ENCODE measurements around the gene INTS1. TPM values are rescaled to one million over a fixed set of nuclear protein-coding genes. Genes with fewer than 3 reads are reported as not detected.

The INTS1 gene
- total and polyA plus RNA-seq, 2 experiments from 2014 or later: 35.1 to 111 TPM

GRCh38 chr7:1457949-1458682, 46.1 kb downstream of the INTS1 start:
- Histone ChIP-seq H3K9me2 (ENCODE audit: insufficient read depth) (no peaks in the 10 kb centered on the region), H3K4me3 (peak overlapping the region; percentile 79), H3K36me3 (ENCODE audit: insufficient read depth) (no peaks in the 10 kb centered on the region), H4K20me1 (replicated peaks; ENCODE audit: insufficient read depth) (no peaks in the 10 kb centered on the region; the same call in 1 of the 2 replicates), H3K4me1 (ENCODE audit: insufficient read depth) (peaks cover 6% of the 10 kb centered on the region; the same call in 1 of the 2 replicates), H3K79me2 (replicated peaks; ENCODE audit: insufficient read depth) (no peaks in the 10 kb centered on the region), H3F3A (replicated peaks; ENCODE audit: low read depth) (no peaks in the 10 kb centered on the region; the same call in 1 of the 2 replicates), H3K27me3 (ENCODE audit: insufficient read depth) (no peaks in the 10 kb centered on the region), H3K27ac (ENCODE audit: low read depth) (no peak overlapping the region), H2AFZ (no peak overlapping the region), H3K4me2 (peak overlapping the region; percentile 89)
- Mint-ChIP-seq H3K9me3 (no peaks in the 10 kb centered on the region), H3K4me1 (peaks cover 20% of the 10 kb centered on the region), H3K36me3 (ENCODE audit: low read depth) (no peaks in the 10 kb centered on the region), H3K4me3 (peak overlapping the region; percentile 65), H3K27ac (no peak overlapping the region), H3K27me3 (ENCODE audit: insufficient read depth, low read depth, poor library complexity) (peaks cover 13% of the 10 kb centered on the region)
- ATAC-seq (no peak), DNase-seq (ENCODE audit: low spot score) (no peak)
- TF ChIP-seq ETS1 (IDR thresholded peaks at IDR 0.05): no peak
- no peak for TF ChIP-seq ZNF114 (CRISPR knock-in tag; IDR thresholded peaks at IDR 0.05)
- no peak for TF ChIP-seq ZNF331 (CRISPR knock-in tag; IDR thresholded peaks at IDR 0.05; ENCODE audit: low read depth)
- no peak for TF ChIP-seq ZNF462 (CRISPR knock-in tag; IDR thresholded peaks at IDR 0.05)
- no peak for TF ChIP-seq POLR2AphosphoS5 (IDR thresholded peaks at IDR 0.05; ENCODE audit: low read depth)
- no peak for TF ChIP-seq CTCF (conservative IDR thresholded peaks at IDR 0.05; ENCODE audit: low read depth in 2 of 2)
- no peak for TF ChIP-seq EZH2 (IDR thresholded peaks at IDR 0.05; ENCODE audit: low read depth, unreplicated experiment)
- no peak for TF ChIP-seq REST (IDR thresholded peaks at IDR 0.05; ENCODE audit: unreplicated experiment)
- TF ChIP-seq JUNB (IDR thresholded peaks at IDR 0.05; ENCODE audit: unreplicated experiment): no peak
- TF ChIP-seq EZH2phosphoT487 (IDR thresholded peaks at IDR 0.05; ENCODE audit: unreplicated experiment): no peak
- no peak for TF ChIP-seq NANOG (IDR thresholded peaks at IDR 0.05; ENCODE audit: borderline replicate concordance)
- TF ChIP-seq STAT1 (IDR thresholded peaks at IDR 0.05; ENCODE audit: unreplicated experiment): no peak
- no peak for TF ChIP-seq CREB1 (CRISPR knock-in tag; IDR thresholded peaks at IDR 0.05; ENCODE audit: low read depth)

Data from GM23338 (cell line).